ENCODE data around the gene UFC1.

Gene UFC1

GRCh38 chr1:161171191-161171590 is 17.4 kb downstream of the UFC1 start:
- no peak for DNase-seq (ENCODE audit: low spot score)

- no peak for DNase-seq (ENCODE audit: low spot score)
These were observed 17.9 kb downstream of the UFC1 start for GRCh38 chr1:161171696-161172095.

GRCh38 chr1:161172349-161172748 is 18.6 kb downstream of the UFC1 start:
- DNase-seq (ENCODE audit: low spot score) = no peak

- peak; percentile 97 for DNase-seq (ENCODE audit: low spot score)
These were observed 19.1 kb downstream of the UFC1 start for GRCh38 chr1:161172776-161173376.

- no peak for DNase-seq (ENCODE audit: low spot score)
These were observed 19.9 kb downstream of the UFC1 start for GRCh38 chr1:161173711-161174110.

GRCh38 chr1:161174911-161175310 is 21.1 kb downstream of the UFC1 start:
- DNase-seq (ENCODE audit: low spot score) = no peak

- DNase-seq (ENCODE audit: low spot score) = no peak
These were observed 22.1 kb downstream of the UFC1 start for GRCh38 chr1:161175771-161176453.

- DNase-seq (ENCODE audit: low spot score) = peak; percentile 16
These were observed 22.8 kb downstream of the UFC1 start for GRCh38 chr1:161176468-161177111.

- peak; percentile 94 for DNase-seq (ENCODE audit: low spot score)
These were observed 23.5 kb downstream of the UFC1 start, which contains the start of gene B4GALT3 for GRCh38 chr1:161177112-161177935. Gene B4GALT3, minus strand, starts transcription at chr1:161177507. Its CDS starts 1,447 bp downstream, at chr1:161176060.

GRCh38 chr1:161177936-161178244 is 24.1 kb downstream of the UFC1 start:
- DNase-seq (ENCODE audit: low spot score) = no peak

- no peak for DNase-seq (ENCODE audit: low spot score)
These were observed 25.9 kb downstream of the UFC1 start for GRCh38 chr1:161179698-161180097.

GRCh38 chr1:161180639-161181038 is 26.9 kb downstream of the UFC1 start:
- DNase-seq (ENCODE audit: low spot score) = peak; percentile 27

- DNase-seq (ENCODE audit: low spot score) = peak; percentile 53
These were observed 28.4 kb downstream of the UFC1 start for GRCh38 chr1:161182214-161182613.

- peak; percentile 77 for DNase-seq (ENCODE audit: low spot score)
These were observed 31.5 kb downstream of the UFC1 start for GRCh38 chr1:161185282-161185682.

- no peak for DNase-seq (ENCODE audit: low spot score)
These were observed 32.0 kb downstream of the UFC1 start for GRCh38 chr1:161185732-161186311.

GRCh38 chr1:161187311-161187710 is 33.5 kb downstream of the UFC1 start:
- no peak for DNase-seq (ENCODE audit: low spot score)

GRCh38 chr1:161188381-161188780 is 34.6 kb downstream of the UFC1 start:
- no peak for DNase-seq (ENCODE audit: low spot score)

- no peak for DNase-seq (ENCODE audit: low spot score)
These were observed 35.3 kb downstream of the UFC1 start for GRCh38 chr1:161189036-161189435.

- no peak for DNase-seq (ENCODE audit: low spot score)
These were observed 37.3 kb downstream of the UFC1 start for GRCh38 chr1:161190962-161191521.

GRCh38 chr1:161191971-161192370 is 38.2 kb downstream of the UFC1 start:
- no peak for DNase-seq (ENCODE audit: low spot score)

- DNase-seq (ENCODE audit: low spot score) = peak; percentile 84
These were observed 39.0 kb downstream of the UFC1 start for GRCh38 chr1:161192476-161193465.

Measured in hepatic stellate cell (primary cell).